H9 (cell line): Measurements from ENCODE around the gene NBPF14. TPM values are rescaled to one million over a fixed set of nuclear protein-coding genes. Genes with fewer than 3 reads are reported as not detected.
"Not testable (repeated sequence)": the region's sequence is repeated elsewhere in the genome, so short reads cannot be mapped to it uniquely, and the experiment has no call there.

Source experiments
- DNase-seq: peaks from one replicate; pipeline ENCODE4 v3.0.0-alpha.2; 2017
- H2AFZ ChIP-seq: one replicate; pipeline ENCODE4 v1.6.1; 2013; ENCODE audit warnings: mild to moderate bottlenecking, low read length, control low read depth, moderate library complexity
- H2AK5ac ChIP-seq: 2 replicates; pipeline ENCODE4 v1.6.1; 2013; ENCODE audit warnings: low read length, control low read depth, mixed read lengths; ENCODE audit not compliant: insufficient read length
- H2BK120ac ChIP-seq: one replicate; pipeline ENCODE4 v1.6.1; 2013; ENCODE audit warnings: low read depth, mild to moderate bottlenecking, low read length, control low read depth, inconsistent platforms; ENCODE audit not compliant: poor library complexity, severe bottlenecking
- H2BK12ac ChIP-seq: 2 replicates; pipeline ENCODE4 v1.6.1; 2013; ENCODE audit warnings: low read length, control low read depth, mixed read lengths, low read depth; ENCODE audit not compliant: insufficient read length
- H2BK15ac ChIP-seq: 2 replicates; pipeline ENCODE4 v1.6.1; 2013; ENCODE audit warnings: low read depth, low read length, control low read depth
- H2BK20ac ChIP-seq: one replicate; pipeline ENCODE4 v1.6.1; 2013; ENCODE audit warnings: low read depth, mild to moderate bottlenecking, low read length, control low read depth, inconsistent platforms; ENCODE audit not compliant: poor library complexity, severe bottlenecking
- H2BK5ac ChIP-seq: 2 replicates; pipeline ENCODE4 v1.6.1; 2013; ENCODE audit warnings: low read length, control low read depth, mixed read lengths; ENCODE audit not compliant: insufficient read length
- H3K14ac ChIP-seq: 2 replicates; pipeline ENCODE4 v1.6.1; 2013; ENCODE audit warnings: low read length, control low read depth; ENCODE audit not compliant: insufficient read depth
- H3K18ac ChIP-seq: 2 replicates; pipeline ENCODE4 v1.6.1; 2013; ENCODE audit warnings: low read depth, mild to moderate bottlenecking, mixed read lengths, low read length, control low read depth; ENCODE audit not compliant: insufficient read length
- H3K23ac ChIP-seq: 2 replicates; pipeline ENCODE4 v1.6.1; 2013; ENCODE audit warnings: low read length, control low read depth, mixed read lengths, low read depth; ENCODE audit not compliant: insufficient read length
- H3K23me2 ChIP-seq: 2 replicates; pipeline ENCODE4 v1.6.1; 2013; ENCODE audit warnings: low read depth, mild to moderate bottlenecking, mixed read lengths, low read length, control low read depth; ENCODE audit not compliant: insufficient read length, poor library complexity, severe bottlenecking
- H3K27ac ChIP-seq: 2 replicates; pipeline ENCODE4 v1.5.1; 2013; ENCODE audit warnings: low read length, control low read depth, mixed read lengths, low read depth; ENCODE audit not compliant: insufficient read length
- H3K27me3 ChIP-seq: 2 replicates; pipeline ENCODE4 v1.6.1; 2013; ENCODE audit warnings: low read length, control low read depth, inconsistent platforms; ENCODE audit not compliant: insufficient read depth
- H3K4ac ChIP-seq: 2 replicates; pipeline ENCODE4 v1.6.1; 2013; ENCODE audit warnings: low read depth, mild to moderate bottlenecking, control low read depth, inconsistent platforms, low read length, moderate library complexity
- H3K4me1 ChIP-seq: 2 replicates; pipeline ENCODE4 v1.6.1; 2013; ENCODE audit warnings: low read length, control low read depth, inconsistent platforms; ENCODE audit not compliant: insufficient read depth
- H3K4me2 ChIP-seq: 2 replicates; pipeline ENCODE4 v1.6.1; 2013; ENCODE audit warnings: low read length, control low read depth, mixed read lengths; ENCODE audit not compliant: insufficient read length, insufficient read depth
- H3K56ac ChIP-seq: 2 replicates; pipeline ENCODE4 v1.6.1; 2013; ENCODE audit warnings: low read depth, mild to moderate bottlenecking, mixed read lengths, low read length, control low read depth; ENCODE audit not compliant: insufficient read length
- H3K79me1 ChIP-seq: 2 replicates; pipeline ENCODE4 v1.6.1; 2013; ENCODE audit warnings: low read depth, mild to moderate bottlenecking, moderate library complexity, low read length, control low read depth, inconsistent platforms; ENCODE audit not compliant: insufficient read depth, poor library complexity, severe bottlenecking
- H3K79me2 ChIP-seq: 2 replicates; pipeline ENCODE4 v1.6.1; 2013; ENCODE audit warnings: low read length, control low read depth, inconsistent platforms; ENCODE audit not compliant: insufficient read depth
- H3K9ac ChIP-seq: 2 replicates; pipeline ENCODE4 v1.6.1; 2013; ENCODE audit warnings: low read length, control low read depth, mixed read lengths; ENCODE audit not compliant: insufficient read length; ENCODE audit errors: extremely low read depth
- H3K9me3 ChIP-seq: one replicate; pipeline ENCODE4 v1.6.1; 2013; ENCODE audit warnings: low read depth, low read length, inconsistent platforms; ENCODE audit not compliant: control insufficient read depth
- H3T11ph ChIP-seq: one replicate; pipeline ENCODE4 v1.6.1; 2013; ENCODE audit warnings: mild to moderate bottlenecking, low read length, control low read depth, inconsistent platforms
- H4K20me1 ChIP-seq: one replicate; pipeline ENCODE4 v1.6.1; 2013; ENCODE audit not compliant: control insufficient read depth, insufficient read length, insufficient read depth
- H4K5ac ChIP-seq: 2 replicates; pipeline ENCODE4 v1.6.1; 2013; ENCODE audit warnings: low read depth, mild to moderate bottlenecking, mixed read lengths, low read length, control low read depth; ENCODE audit not compliant: insufficient read length
- H4K8ac ChIP-seq: replicated peaks from 2 replicates; pipeline ENCODE4 v1.6.1; 2013; ENCODE audit warnings: low read length, control low read depth, mixed read lengths, low read depth; ENCODE audit not compliant: insufficient read length
- H4K91ac ChIP-seq: 2 replicates; pipeline ENCODE4 v1.6.1; 2013; ENCODE audit warnings: low read depth, mild to moderate bottlenecking, moderate library complexity, mixed read lengths, low read length, control low read depth; ENCODE audit not compliant: insufficient read length
- H3K27ac Mint-ChIP-seq, 3 experiments: 2 replicates in 2 of 3; 3 replicates in 1 of 3; pipeline ENCODE4 v1.8.0; 2020 to 2021; ENCODE audit warnings: mixed read lengths in 3 of 3, mild to moderate bottlenecking in 1 of 3, moderate library complexity in 1 of 3
- H3K27me3 Mint-ChIP-seq: 2 replicates; pipeline ENCODE4 v1.8.0; 2021; ENCODE audit warnings: low read depth, mild to moderate bottlenecking, moderate library complexity, mixed read lengths
- H3K36me3 Mint-ChIP-seq, 3 experiments: 2 replicates in 2 of 3; 3 replicates in 1 of 3; pipeline ENCODE4 v1.8.0; 2020 to 2021; ENCODE audit warnings: low read depth in 3 of 3, mixed read lengths in 3 of 3; ENCODE audit not compliant: insufficient read depth in 1 of 3
- H3K4me1 Mint-ChIP-seq, 2 experiments: 2 replicates each; pipeline ENCODE4 v1.8.0; 2020; ENCODE audit warnings: mixed read lengths in 2 of 2
- H3K4me3 Mint-ChIP-seq, 2 experiments: 2 replicates in 1 of 2; 3 replicates in 1 of 2; pipeline ENCODE4 v1.8.0; 2020 to 2021; ENCODE audit warnings: mild to moderate bottlenecking in 2 of 2, mixed read lengths in 2 of 2, moderate library complexity in 1 of 2
- H3K9me3 Mint-ChIP-seq, 2 experiments: 2 replicates in 1 of 2; 3 replicates in 1 of 2; pipeline ENCODE4 v1.8.0; 2020; ENCODE audit warnings: mild to moderate bottlenecking in 2 of 2, mixed read lengths in 2 of 2, moderate library complexity in 1 of 2
- WGBS: extraction: QIAGEN DNeasy Blood & Tissue Kit; methylation state at CpG from one replicate; pipeline ENCODE4 v1.1.7; 2013; ENCODE audit warnings: missing lambda C conversion rate, low lambda C conversion rate, mixed read lengths; ENCODE audit not compliant: insufficient read length; ENCODE audit errors: extremely low coverage; 5-methylcytosine and 5-hydroxymethylcytosine counted together
- total RNA-seq: library from RNA; stranded (reverse); gene quantifications from 2 replicates; pipeline ENCODE4 v1.2.1, GENCODE V29; 2021

NBPF14 gene
- total RNA-seq, 1 experiment from 2014 or later = 3.5 TPM

- WGBS = no CpG with 5 or more reads among the region's 23 CpGs
- H3K36me3 Mint-ChIP-seq = not testable (repeated sequence)
Measured at GRCh38 chr1:148522072-148522471, 73.7 kb downstream of the NBPF14 start.

GRCh38 chr1:148514310-148514709 lies 81.5 kb downstream of the NBPF14 start:
- not testable (repeated sequence) for H4K8ac ChIP-seq, H3K4me1 ChIP-seq, H3K56ac ChIP-seq, H2BK5ac ChIP-seq, H4K91ac ChIP-seq, H3K23ac ChIP-seq, H2BK15ac ChIP-seq, DNase-seq, H3K9me3 ChIP-seq, H3K27ac Mint-ChIP-seq, H3K79me2 ChIP-seq, H3K27me3 ChIP-seq, H3K4ac ChIP-seq, H2BK20ac ChIP-seq, H2BK12ac ChIP-seq, H3T11ph ChIP-seq, H2AFZ ChIP-seq, H3K4me1 Mint-ChIP-seq, H3K9me3 Mint-ChIP-seq, H3K4me3 Mint-ChIP-seq, H4K5ac ChIP-seq, H2BK120ac ChIP-seq, H3K27ac ChIP-seq, H3K4me2 ChIP-seq, H3K23me2 ChIP-seq, H3K9ac ChIP-seq, H3K36me3 Mint-ChIP-seq, H2AK5ac ChIP-seq, H3K27me3 Mint-ChIP-seq, H3K79me1 ChIP-seq, H3K18ac ChIP-seq, H4K20me1 ChIP-seq, H3K14ac ChIP-seq
- no CpG with 5 or more reads among the region's 3 CpGs for WGBS

More at GRCh38 chr1:148522072-148522471, 73.7 kb downstream of the NBPF14 start:
- H3K9me3 ChIP-seq, H3K27me3 ChIP-seq, H3K4me1 Mint-ChIP-seq, H2BK15ac ChIP-seq, H2BK20ac ChIP-seq, H3K9me3 Mint-ChIP-seq, H3T11ph ChIP-seq, H3K4me2 ChIP-seq, H3K79me2 ChIP-seq, H2BK5ac ChIP-seq, H4K5ac ChIP-seq, H3K18ac ChIP-seq, H3K4me1 ChIP-seq, H3K79me1 ChIP-seq, H3K9ac ChIP-seq, H2AFZ ChIP-seq, H3K23ac ChIP-seq, H3K27ac ChIP-seq, H2AK5ac ChIP-seq, H2BK12ac ChIP-seq, H3K56ac ChIP-seq, H3K27me3 Mint-ChIP-seq, H4K20me1 ChIP-seq, H3K4ac ChIP-seq, H4K91ac ChIP-seq, H2BK120ac ChIP-seq, H3K23me2 ChIP-seq, H3K14ac ChIP-seq, H4K8ac ChIP-seq: not testable (repeated sequence)
- peak overlapping the region; percentile 61 to 82 for H3K4me3 Mint-ChIP-seq
- DNase-seq = peak; percentile 94
- peak overlapping the region; percentile 98 to 100 (median 99) for H3K27ac Mint-ChIP-seq
